Cardiac muscle cell (in vitro differentiated cells and primary cell): ENCODE measurements around the gene DDR1. TPM values are rescaled to one million over a fixed set of nuclear protein-coding genes. Genes with fewer than 3 reads are reported as not detected.

ENCODE experiments used
- DNase-seq, 2 donors: peaks; one replicate each; pipeline versions ENCODE4 v3.0.0 to v3.0.0-alpha.2; 2010 to 2017; ENCODE audit warnings: low read depth in 1 of 2, low spot score in 1 of 2
- H3K27ac ChIP-seq: fragments of 200-600 bp; sonication (generic); 2 replicates; pipeline ENCODE4 v1.5.1; 2016
- H3K27me3 ChIP-seq: fragments of 200-600 bp; sonication (generic); 2 replicates; pipeline ENCODE4 v1.6.0; 2016; ENCODE audit warnings: control low read depth
- H3K36me3 ChIP-seq: fragments of 200-600 bp; sonication (generic); 2 replicates; pipeline ENCODE4 v1.5.1; 2016; ENCODE audit warnings: control low read depth
- H3K4me1 ChIP-seq: fragments of 200-600 bp; sonication (generic); 2 replicates; pipeline ENCODE4 v1.8.1; 2017; ENCODE audit warnings: low read depth, mild to moderate bottlenecking, mixed run types
- H3K4me3 ChIP-seq: fragments of 200-600 bp; sonication (generic); 2 replicates; pipeline ENCODE4 v1.5.1; 2016; ENCODE audit warnings: mild to moderate bottlenecking
- H3K9me3 ChIP-seq: fragments of 200-600 bp; sonication (generic); 2 replicates; pipeline ENCODE4 v1.5.1; 2017; ENCODE audit warnings: low read depth, mild to moderate bottlenecking, control low read depth
- CTCF ChIP-seq: IDR thresholded peaks from 2 replicates; pipeline ENCODE4 v1.5.1; 2012; ENCODE audit warnings: low read depth, mild to moderate bottlenecking, low read length
- polyA plus RNA-seq: library from polyadenylated mRNA; unstranded; fragments of >200 nt; fragmentation: Nextera tagmentation; extraction: Ambion mirVana; gene quantifications from 2 replicates; pipeline ENCODE4 v1.2.1, GENCODE V29; 2016
- total RNA-seq: library from RNA; depleted of rRNA; stranded (reverse); fragments of >200 nt; gene quantifications from 2 replicates; pipeline ENCODE4 v1.2.3, GENCODE V29; 2016

Gene DDR1
- total and polyA plus RNA-seq, 2 experiments from 2014 or later, result 108 to 136 TPM

- no peak for TF ChIP-seq CTCF
- H3K27me3 ChIP-seq, result no peaks in the 10 kb centered on the region
- no peak overlapping the region for H3K27ac ChIP-seq
- no peak overlapping the region for H3K4me3 ChIP-seq
- no peaks in the 10 kb centered on the region for H3K4me1 ChIP-seq
- H3K9me3 ChIP-seq, result no peaks in the 10 kb centered on the region
- H3K36me3 ChIP-seq, result peaks cover 35% of the 10 kb centered on the region
- DNase-seq, result no peak
Measured at GRCh38 chr6:30894381-30894780, 10.1 kb downstream of the DDR1 start.

GRCh38 chr6:30894935-30895334 lies 10.6 kb downstream of the DDR1 start:
- TF ChIP-seq CTCF, result no peak
- no peaks in the 10 kb centered on the region for H3K9me3 ChIP-seq
- H3K4me3 ChIP-seq, result no peak overlapping the region
- peaks cover 32% of the 10 kb centered on the region for H3K36me3 ChIP-seq
- no peaks in the 10 kb centered on the region for H3K27me3 ChIP-seq
- H3K27ac ChIP-seq, result no peak overlapping the region
- DNase-seq, result no peak
- H3K4me1 ChIP-seq, result no peaks in the 10 kb centered on the region

- peaks cover 31% of the 10 kb centered on the region for H3K36me3 ChIP-seq
Measured at GRCh38 chr6:30895343-30895742, 11.0 kb downstream of the DDR1 start.

GRCh38 chr6:30896541-30896940 lies 12.2 kb downstream of the DDR1 start:
- TF ChIP-seq CTCF, result no peak
- Histone ChIP-seq H3K4me3 (no peak overlapping the region), H3K27ac (no peak overlapping the region), H3K4me1 (no peaks in the 10 kb centered on the region), H3K9me3 (no peaks in the 10 kb centered on the region), H3K36me3 (peaks cover 31% of the 10 kb centered on the region), H3K27me3 (no peaks in the 10 kb centered on the region)
- no peak for DNase-seq

More at GRCh38 chr6:30895343-30895742, 11.0 kb downstream of the DDR1 start:
- Histone ChIP-seq H3K27me3 (no peaks in the 10 kb centered on the region), H3K27ac (no peak overlapping the region), H3K4me3 (no peak overlapping the region), H3K4me1 (no peaks in the 10 kb centered on the region), H3K9me3 (no peaks in the 10 kb centered on the region)
- TF ChIP-seq CTCF, result no peak
- no peak for DNase-seq

- Histone ChIP-seq H3K4me3 (no peak overlapping the region), H3K27ac (no peak overlapping the region), H3K9me3 (no peaks in the 10 kb centered on the region), H3K36me3 (peaks cover 29% of the 10 kb centered on the region), H3K27me3 (no peaks in the 10 kb centered on the region), H3K4me1 (no peaks in the 10 kb centered on the region)
- no peak for TF ChIP-seq CTCF
- DNase-seq, result no peak
Measured at GRCh38 chr6:30897882-30898281, 13.6 kb downstream of the DDR1 start.
